ENCODE data around the gene ITSN1. TPM values are rescaled to one million over a fixed set of nuclear protein-coding genes. Genes with fewer than 3 reads are reported as not detected.

The ITSN1 gene
- total and polyA plus RNA-seq, 8 donors, result 6.0 to 83.5 (median 25.4) TPM

DNA sequence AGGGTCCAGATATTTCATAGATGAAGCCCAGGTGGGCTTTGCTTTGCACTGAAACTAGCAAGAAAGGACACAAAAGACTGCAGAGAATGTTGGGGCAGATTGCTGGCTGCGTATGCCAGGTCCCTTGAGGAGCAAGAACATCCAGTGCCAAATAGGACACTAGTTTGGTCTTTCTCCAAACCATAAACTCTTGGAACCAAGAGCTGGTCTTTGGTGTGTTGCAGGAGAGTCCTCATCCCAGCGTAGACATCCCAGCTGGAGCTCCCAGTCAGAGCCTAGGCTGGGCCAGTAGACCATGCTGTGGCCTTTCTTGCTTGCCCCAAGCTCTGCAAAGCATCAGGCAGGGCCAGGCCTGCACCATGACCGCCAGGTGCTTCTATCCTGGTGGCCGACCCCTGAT, 185.8 kb downstream of the ITSN1 start:
- Histone ChIP-seq H3K27me3 (no peaks in the 10 kb centered on the region), H3K36me3 (peaks cover 0 to 51% (median 40%) of the 10 kb centered on the region in 4 donors), H3K9me3 (no peaks in the 10 kb centered on the region), H3K4me1 (peaks cover 0 to 41% (median 25%) of the 10 kb centered on the region in 4 donors), H3K4me3 (no peak overlapping the region), H3K27ac (peak overlapping the region in 4 of 5 donors; percentile 0 to 69 (median 41))
- no peak for DNase-seq
- 68 to 96% (median 86%) methylated on average over 4 of the region's 4 CpGs for WGBS, 5 donors
- TF ChIP-seq POLR2AphosphoS5 (IDR thresholded peaks at IDR 0.05) (no peak), POLR2A (IDR thresholded peaks at IDR 0.05) (no peak), EP300 (IDR thresholded peaks at IDR 0.05) (no peak)
- TF ChIP-seq, protein P1, sequence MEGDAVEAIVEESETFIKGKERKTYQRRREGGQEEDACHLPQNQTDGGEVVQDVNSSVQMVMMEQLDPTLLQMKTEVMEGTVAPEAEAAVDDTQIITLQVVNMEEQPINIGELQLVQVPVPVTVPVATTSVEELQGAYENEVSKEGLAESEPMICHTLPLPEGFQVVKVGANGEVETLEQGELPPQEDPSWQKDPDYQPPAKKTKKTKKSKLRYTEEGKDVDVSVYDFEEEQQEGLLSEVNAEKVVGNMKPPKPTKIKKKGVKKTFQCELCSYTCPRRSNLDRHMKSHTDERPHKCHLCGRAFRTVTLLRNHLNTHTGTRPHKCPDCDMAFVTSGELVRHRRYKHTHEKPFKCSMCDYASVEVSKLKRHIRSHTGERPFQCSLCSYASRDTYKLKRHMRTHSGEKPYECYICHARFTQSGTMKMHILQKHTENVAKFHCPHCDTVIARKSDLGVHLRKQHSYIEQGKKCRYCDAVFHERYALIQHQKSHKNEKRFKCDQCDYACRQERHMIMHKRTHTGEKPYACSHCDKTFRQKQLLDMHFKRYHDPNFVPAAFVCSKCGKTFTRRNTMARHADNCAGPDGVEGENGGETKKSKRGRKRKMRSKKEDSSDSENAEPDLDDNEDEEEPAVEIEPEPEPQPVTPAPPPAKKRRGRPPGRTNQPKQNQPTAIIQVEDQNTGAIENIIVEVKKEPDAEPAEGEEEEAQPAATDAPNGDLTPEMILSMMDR (IDR thresholded peaks at IDR 0.05), result no peak
- intact Hi-C loops (cut with DNase I; ENCODE audit: low total_unique reads), result no loop called here

DNA sequence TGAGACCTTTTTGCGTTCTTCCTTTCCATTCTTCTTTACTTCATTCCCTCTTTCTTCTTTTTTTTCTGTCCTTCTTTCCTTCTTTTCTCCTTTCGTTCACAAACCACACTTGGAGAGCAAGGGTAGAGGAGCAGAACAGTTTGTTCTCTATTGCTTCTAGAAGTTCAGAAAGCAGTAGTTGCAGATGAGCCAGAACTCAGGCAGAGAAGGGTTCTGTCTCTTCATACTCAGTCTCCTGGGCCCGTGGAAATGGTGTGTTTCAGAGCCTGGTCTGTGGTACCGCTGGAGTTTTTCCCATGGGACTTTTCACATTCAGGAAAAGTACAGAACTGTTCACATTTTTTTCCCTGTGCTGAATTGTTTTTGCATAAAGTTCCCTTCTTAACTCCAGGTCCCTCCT, 186.3 kb downstream of the ITSN1 start:
- Histone ChIP-seq H3K4me3 (no peak overlapping the region), H3K36me3 (peaks cover 0 to 46% (median 36%) of the 10 kb centered on the region in 4 donors), H3K27ac (peak overlapping the region in 1 of 5 donors; percentile 69), H3K9me3 (no peaks in the 10 kb centered on the region), H3K27me3 (no peaks in the 10 kb centered on the region), H3K4me1 (peaks cover 0 to 41% (median 23%) of the 10 kb centered on the region in 4 donors)
- intact Hi-C loops (cut with DNase I; ENCODE audit: low total_unique reads), result no loop called here
- no peak for TF ChIP-seq POLR2AphosphoS5 (IDR thresholded peaks at IDR 0.05)
- TF ChIP-seq, protein P1 (IDR thresholded peaks at IDR 0.05), result no peak
- TF ChIP-seq EP300 (IDR thresholded peaks at IDR 0.05), result no peak
- no peak for TF ChIP-seq POLR2A (IDR thresholded peaks at IDR 0.05)
- WGBS, 5 donors, result 87 to 93% (median 91%) methylated on average over 4 of the region's 4 CpGs
- no peak for DNase-seq

DNA sequence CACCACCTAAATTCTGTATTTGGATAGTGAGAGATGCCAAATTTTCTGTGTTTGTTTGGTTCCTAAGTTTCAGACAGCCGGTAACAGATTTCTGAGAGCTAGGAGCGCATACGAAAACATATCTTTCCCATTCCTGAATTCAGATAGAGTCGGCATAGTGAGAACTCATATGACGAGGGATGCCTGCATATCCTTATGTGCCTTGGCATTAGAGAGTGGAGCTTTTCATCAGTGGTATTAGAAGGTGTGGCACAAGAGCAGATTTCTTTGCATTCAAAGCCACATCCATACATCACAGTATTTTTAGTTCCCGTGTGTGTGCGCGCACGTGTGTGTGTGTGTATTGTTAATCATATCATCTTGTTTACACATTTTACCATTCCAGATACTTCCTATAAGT, 187.5 kb downstream of the ITSN1 start:
- Histone ChIP-seq H3K36me3 (peaks cover 0 to 44% (median 41%) of the 10 kb centered on the region in 4 donors), H3K27me3 (no peaks in the 10 kb centered on the region), H3K9me3 (no peaks in the 10 kb centered on the region), H3K27ac (no peak overlapping the region), H3K4me1 (peaks cover 0 to 37% (median 23%) of the 10 kb centered on the region in 4 donors), H3K4me3 (no peak overlapping the region)
- WGBS, 5 donors, result 87 to 95% (median 92%) methylated on average over 9 of the region's 9 CpGs
- TF ChIP-seq POLR2AphosphoS5 (IDR thresholded peaks at IDR 0.05), result no peak
- intact Hi-C loops (cut with DNase I; ENCODE audit: low total_unique reads), result no loop called here
- DNase-seq, result no peak

DNA sequence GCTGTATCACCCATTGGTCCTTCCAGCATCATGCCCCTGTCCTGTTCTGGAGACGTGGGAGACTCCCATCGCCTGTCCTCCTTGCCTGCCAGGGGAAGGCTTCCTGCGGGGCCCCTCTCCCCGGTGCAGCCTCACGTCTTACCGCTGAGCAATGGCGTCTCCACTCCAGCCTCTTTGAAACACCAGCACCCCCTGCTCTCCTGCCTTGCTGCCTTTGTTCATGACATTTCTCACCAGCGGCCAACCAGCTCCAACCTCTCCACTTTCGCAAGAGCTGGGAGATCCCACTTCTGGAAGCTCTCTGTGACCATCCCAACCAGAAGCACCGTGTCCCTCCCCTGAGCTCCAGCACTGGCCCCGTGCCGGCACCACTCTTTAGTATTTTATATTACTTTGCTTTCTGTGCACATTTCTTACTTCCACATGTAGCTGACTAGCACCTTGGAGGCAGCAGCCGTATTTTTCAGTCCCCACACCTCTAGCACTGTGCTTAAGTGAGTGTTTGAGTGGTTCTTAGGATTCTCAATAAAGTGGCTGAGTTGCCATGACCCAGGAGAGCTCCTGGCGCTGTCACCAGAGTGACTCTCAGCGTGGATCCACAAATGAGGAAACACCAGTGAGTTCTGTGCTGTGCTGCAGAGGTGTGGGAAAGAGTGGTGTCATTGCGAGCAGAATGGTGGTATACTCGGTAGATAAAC, 189.8 kb downstream of the ITSN1 start:
- intact Hi-C loops (cut with DNase I; ENCODE audit: low total_unique reads), result no loop called here
- H3K9me3 ChIP-seq, result no peaks in the 10 kb centered on the region
- peaks cover 0 to 66% (median 60%) of the 10 kb centered on the region in 4 donors for H3K36me3 ChIP-seq
- 90 to 94% (median 94%) methylated on average over 17 of the region's 17 CpGs for WGBS, 5 donors
- TF ChIP-seq, protein P1 (IDR thresholded peaks at IDR 0.05), result no peak
- TF ChIP-seq POLR2AphosphoS5 (IDR thresholded peaks at IDR 0.05) (no peak), EP300 (IDR thresholded peaks at IDR 0.05) (no peak), POLR2A (IDR thresholded peaks at IDR 0.05) (no peak)
- peak overlapping the region in 1 of 5 donors; percentile 2 for H3K27ac ChIP-seq
- H3K4me3 ChIP-seq, result no peak overlapping the region
- no peak for DNase-seq
- no peaks in the 10 kb centered on the region for H3K27me3 ChIP-seq
- H3K4me1 ChIP-seq, result peaks cover 0 to 19% (median 14%) of the 10 kb centered on the region in 4 donors
